ENCODE measurements around the gene PXYLP1.
"Not testable (repeated sequence)": the region's sequence is repeated elsewhere in the genome, so short reads cannot be mapped to it uniquely, and the experiment has no call there.

Gene PXYLP1

GRCh38 chr3:141311170-141311495, 79.5 kb downstream of the PXYLP1 start:
- Histone ChIP-seq H3K79me2 (ENCODE audit: control insufficient read depth, insufficient read depth, low read length, unreplicated experiment) (no peaks in the 10 kb centered on the region), H3K27me3 (ENCODE audit: insufficient read depth, low read length) (no peaks in the 10 kb centered on the region), H3K36me3 (ENCODE audit: insufficient read depth, low read length) (no peaks in the 10 kb centered on the region), H3K4me1 (ENCODE audit: control insufficient read depth, insufficient read depth, low read length, unreplicated experiment) (peaks cover 12% of the 10 kb centered on the region), H3K27ac (ENCODE audit: low read depth, low read length) (no peak overlapping the region), H3K4me3 (ENCODE audit: low read depth, low read length) (peak overlapping the region; percentile 90), H2AFZ (ENCODE audit: low read length, unreplicated experiment) (peak overlapping the region; percentile 47)

GRCh38 chr3:141311496-141312353, 80.1 kb downstream of the PXYLP1 start:
- Histone ChIP-seq H3K4me1 (ENCODE audit: control insufficient read depth, insufficient read depth, low read length, unreplicated experiment) (peaks cover 12% of the 10 kb centered on the region), H3K27ac (ENCODE audit: low read depth, low read length) (peak overlapping the region; percentile 75), H3K79me2 (ENCODE audit: control insufficient read depth, insufficient read depth, low read length, unreplicated experiment) (no peaks in the 10 kb centered on the region), H3K36me3 (ENCODE audit: insufficient read depth, low read length) (no peaks in the 10 kb centered on the region), H3K4me3 (ENCODE audit: low read depth, low read length) (peak overlapping the region; percentile 90), H3K27me3 (ENCODE audit: insufficient read depth, low read length) (no peaks in the 10 kb centered on the region), H2AFZ (ENCODE audit: low read length, unreplicated experiment) (peak overlapping the region; percentile 72)

- Histone ChIP-seq H3K4me1 (ENCODE audit: control insufficient read depth, insufficient read depth, low read length, unreplicated experiment) (peaks cover 12% of the 10 kb centered on the region), H3K36me3 (ENCODE audit: insufficient read depth, low read length) (no peaks in the 10 kb centered on the region), H3K79me2 (ENCODE audit: control insufficient read depth, insufficient read depth, low read length, unreplicated experiment) (no peaks in the 10 kb centered on the region), H2AFZ (ENCODE audit: low read length, unreplicated experiment) (peak overlapping the region; percentile 72), H3K27ac (ENCODE audit: low read depth, low read length) (peak overlapping the region; percentile 75), H3K4me3 (ENCODE audit: low read depth, low read length) (peak overlapping the region; percentile 90), H3K27me3 (ENCODE audit: insufficient read depth, low read length) (no peaks in the 10 kb centered on the region)
These were observed 80.9 kb downstream of the PXYLP1 start for GRCh38 chr3:141312354-141313092.

- H3K27me3 ChIP-seq (ENCODE audit: insufficient read depth, low read length): no peaks in the 10 kb centered on the region
- H3K36me3 ChIP-seq (ENCODE audit: insufficient read depth, low read length): no peaks in the 10 kb centered on the region
- peaks cover 12% of the 10 kb centered on the region for H3K4me1 ChIP-seq (ENCODE audit: control insufficient read depth, insufficient read depth, low read length, unreplicated experiment)
- no peak overlapping the region for H3K27ac ChIP-seq (ENCODE audit: low read depth, low read length)
- H2AFZ ChIP-seq (ENCODE audit: low read length, unreplicated experiment): no peak overlapping the region
- H3K79me2 ChIP-seq (ENCODE audit: control insufficient read depth, insufficient read depth, low read length, unreplicated experiment): no peaks in the 10 kb centered on the region
- H3K4me3 ChIP-seq (ENCODE audit: low read depth, low read length): no peak overlapping the region
These were observed 81.6 kb downstream of the PXYLP1 start for GRCh38 chr3:141313093-141313683.

GRCh38 chr3:141314415-141314814, 82.8 kb downstream of the PXYLP1 start:
- not testable (repeated sequence) for H3K27ac ChIP-seq (ENCODE audit: low read depth, low read length); H3K79me2 ChIP-seq (ENCODE audit: control insufficient read depth, insufficient read depth, low read length, unreplicated experiment); H2AFZ ChIP-seq (ENCODE audit: low read length, unreplicated experiment); H3K4me3 ChIP-seq (ENCODE audit: low read depth, low read length); H3K36me3 ChIP-seq (ENCODE audit: insufficient read depth, low read length); H3K27me3 ChIP-seq (ENCODE audit: insufficient read depth, low read length)
- peaks cover 12% of the 10 kb centered on the region for H3K4me1 ChIP-seq (ENCODE audit: control insufficient read depth, insufficient read depth, low read length, unreplicated experiment)

- Histone ChIP-seq H3K79me2 (ENCODE audit: control insufficient read depth, insufficient read depth, low read length, unreplicated experiment) (no peaks in the 10 kb centered on the region), H3K27me3 (ENCODE audit: insufficient read depth, low read length) (no peaks in the 10 kb centered on the region), H2AFZ (ENCODE audit: low read length, unreplicated experiment) (no peak overlapping the region), H3K4me3 (ENCODE audit: low read depth, low read length) (no peak overlapping the region), H3K4me1 (ENCODE audit: control insufficient read depth, insufficient read depth, low read length, unreplicated experiment) (peaks cover 22% of the 10 kb centered on the region), H3K27ac (ENCODE audit: low read depth, low read length) (no peak overlapping the region), H3K36me3 (ENCODE audit: insufficient read depth, low read length) (0 out of 2 replicates have a peak, but pooled peaks cover 3% of the 10 kb centered on the region)
These were observed 85.2 kb downstream of the PXYLP1 start for GRCh38 chr3:141316851-141317250.

GRCh38 chr3:141320399-141321108, 88.9 kb downstream of the PXYLP1 start:
- Histone ChIP-seq H3K79me2 (ENCODE audit: control insufficient read depth, insufficient read depth, low read length, unreplicated experiment) (no peaks in the 10 kb centered on the region), H3K4me1 (ENCODE audit: control insufficient read depth, insufficient read depth, low read length, unreplicated experiment) (peaks cover 20% of the 10 kb centered on the region), H3K27ac (ENCODE audit: low read depth, low read length) (peak overlapping the region; percentile 26; the same call in 1 of the 2 replicates), H3K4me3 (ENCODE audit: low read depth, low read length) (no peak overlapping the region), H2AFZ (ENCODE audit: low read length, unreplicated experiment) (peak overlapping the region; percentile 67), H3K27me3 (ENCODE audit: insufficient read depth, low read length) (no peaks in the 10 kb centered on the region), H3K36me3 (ENCODE audit: insufficient read depth, low read length) (peaks cover 3% of the 10 kb centered on the region; the same call in 1 of the 2 replicates)

GRCh38 chr3:141321109-141321497, 89.5 kb downstream of the PXYLP1 start:
- Histone ChIP-seq H3K36me3 (ENCODE audit: insufficient read depth, low read length) (peaks cover 3% of the 10 kb centered on the region; the same call in 1 of the 2 replicates), H3K4me3 (ENCODE audit: low read depth, low read length) (no peak overlapping the region; the same call in 1 of the 2 replicates), H3K27me3 (ENCODE audit: insufficient read depth, low read length) (no peaks in the 10 kb centered on the region), H3K4me1 (ENCODE audit: control insufficient read depth, insufficient read depth, low read length, unreplicated experiment) (peaks cover 20% of the 10 kb centered on the region), H2AFZ (ENCODE audit: low read length, unreplicated experiment) (peak overlapping the region; percentile 67), H3K27ac (ENCODE audit: low read depth, low read length) (peak overlapping the region; percentile 26; the same call in 1 of the 2 replicates), H3K79me2 (ENCODE audit: control insufficient read depth, insufficient read depth, low read length, unreplicated experiment) (no peaks in the 10 kb centered on the region)

GRCh38 chr3:141323936-141324704, 92.5 kb downstream of the PXYLP1 start:
- no peaks in the 10 kb centered on the region for H3K79me2 ChIP-seq (ENCODE audit: control insufficient read depth, insufficient read depth, low read length, unreplicated experiment)
- peaks cover 25% of the 10 kb centered on the region for H3K4me1 ChIP-seq (ENCODE audit: control insufficient read depth, insufficient read depth, low read length, unreplicated experiment)
- H3K27me3 ChIP-seq (ENCODE audit: insufficient read depth, low read length): no peaks in the 10 kb centered on the region
- H3K4me3 ChIP-seq (ENCODE audit: low read depth, low read length): no peak overlapping the region
- no peak overlapping the region for H3K27ac ChIP-seq (ENCODE audit: low read depth, low read length)
- no peak overlapping the region for H2AFZ ChIP-seq (ENCODE audit: low read length, unreplicated experiment)
- H3K36me3 ChIP-seq (ENCODE audit: insufficient read depth, low read length): peaks cover 3% of the 10 kb centered on the region; the same call in 1 of the 2 replicates
